ENCODE data around the gene PCOLCE2. TPM values are rescaled to one million over a fixed set of nuclear protein-coding genes. Genes with fewer than 3 reads are reported as not detected.

Gene PCOLCE2
- total RNA-seq, 1 experiment from 2014 or later: 1.5 TPM

- BruUV-seq (replicated peaks): no TSS peak
- Histone ChIP-seq H3F3A (ENCODE audit: insufficient read depth, low read depth) (peaks cover 17% of the 10 kb centered on the region), H2AFZ (no peak overlapping the region), H3K27me3 (ENCODE audit: insufficient read depth, low read depth) (no peaks in the 10 kb centered on the region), H3K9me2 (ENCODE audit: insufficient read depth) (no peaks in the 10 kb centered on the region), H4K20me1 (ENCODE audit: insufficient read depth) (no peaks in the 10 kb centered on the region), H3K79me2 (ENCODE audit: low read depth) (no peaks in the 10 kb centered on the region), H3K36me3 (ENCODE audit: low read depth) (no peaks in the 10 kb centered on the region), H3K9me3 (ENCODE audit: insufficient read depth, low read depth) (no peaks in the 10 kb centered on the region), H3K4me3 (no peak overlapping the region), H3K27ac (no peak overlapping the region), H3K4me2 (no peak overlapping the region), H3K4me1 (replicated peaks; ENCODE audit: insufficient read depth) (peaks cover 36% of the 10 kb centered on the region)
- DNase-seq: peak in 1 of 2 experiments; percentile 69
- POLR2A ChIA-PET (ENCODE audit: unreplicated experiment): no interaction called here
- TF ChIP-seq EZH2 (IDR thresholded peaks at IDR 0.05; ENCODE audit: low read depth) (no peak), CTCF (conservative IDR thresholded peaks at IDR 0.05) (no peak)
- CTCF ChIA-PET: interaction anchor here (1.3 kb wide), 1 partner anchor 134 kb away, joined by 4 read pairs; the partner anchor contains the start of gene U2SURP
- intact Hi-C loops (cut with micrococcal nuclease; ENCODE audit: unreplicated experiment): no loop called here
These were observed 21.8 kb downstream of the PCOLCE2 start for GRCh38 chr3:142866841-142867631.

- H3K4me1 ChIP-seq (replicated peaks; ENCODE audit: insufficient read depth): peaks cover 41% of the 10 kb centered on the region
- no peaks in the 10 kb centered on the region for H3K27me3 ChIP-seq (ENCODE audit: insufficient read depth, low read depth)
- no peak overlapping the region for H2AFZ ChIP-seq
- intact Hi-C loops (cut with micrococcal nuclease; ENCODE audit: unreplicated experiment): no loop called here
- no peaks in the 10 kb centered on the region for H3K36me3 ChIP-seq (ENCODE audit: low read depth)
- no peaks in the 10 kb centered on the region for H3K79me2 ChIP-seq (ENCODE audit: low read depth)
- H3F3A ChIP-seq (ENCODE audit: insufficient read depth, low read depth): peaks cover 17% of the 10 kb centered on the region
- H3K4me3 ChIP-seq: peak overlapping the region; percentile 30; the same call in 1 of the 2 replicates
- H3K9me3 ChIP-seq (ENCODE audit: insufficient read depth, low read depth): no peaks in the 10 kb centered on the region
- DNase-seq: no peak
- BruUV-seq (replicated peaks): no TSS peak
- no peaks in the 10 kb centered on the region for H3K9me2 ChIP-seq (ENCODE audit: insufficient read depth)
- peak overlapping the region; percentile 77 for H3K4me2 ChIP-seq
- peak overlapping the region; percentile 61 for H3K27ac ChIP-seq
- no peak for TF ChIP-seq CTCF (conservative IDR thresholded peaks at IDR 0.05)
- TF ChIP-seq EZH2 (IDR thresholded peaks at IDR 0.05; ENCODE audit: low read depth): no peak
- ChIA-PET POLR2A (ENCODE audit: unreplicated experiment) (interaction anchor here (0.6 kb wide), 1 partner anchor 49 kb away, joined by 4 read pairs; no protein-coding TSS in a partner anchor), CTCF (no interaction called here)
- H4K20me1 ChIP-seq (ENCODE audit: insufficient read depth): no peaks in the 10 kb centered on the region
These were observed 24.7 kb downstream of the PCOLCE2 start for GRCh38 chr3:142863930-142864920.

All from PC-9 (cell line).